ENCODE data around the gene HOXC11.

HOXC11 gene

DNA sequence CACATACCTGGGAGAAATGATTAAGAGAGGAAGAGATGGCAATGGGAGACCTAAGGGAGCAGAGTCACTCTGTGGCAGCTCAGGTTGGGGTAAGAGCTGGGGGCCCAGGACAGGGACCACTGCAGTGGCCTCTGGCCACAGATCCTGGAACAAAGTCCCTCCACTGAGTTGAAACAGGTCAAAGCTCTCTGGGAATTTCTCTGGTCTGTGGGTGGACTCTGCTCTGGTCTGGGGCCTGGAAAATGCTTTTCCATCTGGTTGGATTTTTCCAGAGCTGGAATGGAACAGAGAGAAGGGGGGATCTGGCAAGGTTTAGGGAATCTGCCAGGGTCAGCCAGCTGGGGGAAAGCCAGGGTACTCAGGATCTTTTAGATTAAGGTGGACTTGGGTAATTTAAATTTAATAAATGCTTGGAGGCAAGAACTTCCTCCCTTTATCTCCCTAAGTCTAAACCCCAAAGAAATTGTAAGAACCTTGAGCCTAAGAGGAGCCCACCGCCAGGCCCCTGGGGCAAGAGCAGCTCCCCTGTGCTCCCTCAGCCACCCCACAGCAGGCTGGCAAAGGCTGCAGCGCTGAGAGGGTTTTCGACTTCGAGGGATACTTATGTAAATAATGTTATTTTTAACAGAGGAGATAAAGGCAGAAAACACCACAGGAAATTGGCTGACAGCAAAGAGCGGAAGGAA, 15.8 kb downstream of the HOXC11 start:
- DNase-seq = no peak

DNA sequence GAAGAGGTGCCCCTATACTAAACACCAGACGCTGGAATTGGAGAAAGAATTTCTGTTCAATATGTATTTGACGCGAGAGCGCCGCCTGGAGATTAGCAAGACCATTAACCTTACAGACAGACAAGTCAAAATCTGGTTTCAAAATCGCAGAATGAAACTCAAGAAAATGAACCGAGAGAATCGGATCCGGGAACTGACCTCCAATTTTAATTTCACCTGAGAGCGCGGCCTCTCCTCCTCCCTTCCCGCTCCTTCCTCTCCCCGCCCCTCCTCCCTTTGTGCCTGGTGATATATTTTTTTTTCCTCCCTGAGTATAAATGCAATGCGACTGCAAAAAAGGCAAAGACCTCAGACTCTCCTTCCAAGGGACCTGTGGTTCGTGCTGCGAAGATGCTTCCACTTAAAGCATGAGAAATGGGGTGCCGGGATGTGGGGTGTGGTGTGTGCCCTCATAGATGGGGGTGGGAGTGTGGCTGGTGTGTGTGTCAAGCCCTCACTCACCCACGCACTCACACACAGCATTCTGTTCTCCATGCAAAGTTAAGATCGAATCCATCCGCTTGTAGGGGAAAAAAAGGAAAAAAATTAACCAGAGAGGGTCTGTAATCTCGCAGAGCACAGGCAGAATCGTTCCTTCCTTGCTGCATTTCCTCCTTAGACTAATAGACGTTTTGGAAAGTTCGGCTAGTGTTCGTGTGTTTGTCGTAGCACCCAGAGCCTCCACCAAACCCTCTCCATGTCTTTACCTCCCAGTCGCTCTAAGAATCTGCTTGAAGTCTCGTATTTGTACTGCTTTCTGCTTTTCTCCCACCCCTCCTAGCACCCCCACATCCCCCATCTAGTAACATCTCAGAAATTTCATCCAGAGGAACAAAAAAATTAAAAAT, 16.5 kb downstream of the HOXC11 start:
- DNase-seq = peak; percentile 75

DNA sequence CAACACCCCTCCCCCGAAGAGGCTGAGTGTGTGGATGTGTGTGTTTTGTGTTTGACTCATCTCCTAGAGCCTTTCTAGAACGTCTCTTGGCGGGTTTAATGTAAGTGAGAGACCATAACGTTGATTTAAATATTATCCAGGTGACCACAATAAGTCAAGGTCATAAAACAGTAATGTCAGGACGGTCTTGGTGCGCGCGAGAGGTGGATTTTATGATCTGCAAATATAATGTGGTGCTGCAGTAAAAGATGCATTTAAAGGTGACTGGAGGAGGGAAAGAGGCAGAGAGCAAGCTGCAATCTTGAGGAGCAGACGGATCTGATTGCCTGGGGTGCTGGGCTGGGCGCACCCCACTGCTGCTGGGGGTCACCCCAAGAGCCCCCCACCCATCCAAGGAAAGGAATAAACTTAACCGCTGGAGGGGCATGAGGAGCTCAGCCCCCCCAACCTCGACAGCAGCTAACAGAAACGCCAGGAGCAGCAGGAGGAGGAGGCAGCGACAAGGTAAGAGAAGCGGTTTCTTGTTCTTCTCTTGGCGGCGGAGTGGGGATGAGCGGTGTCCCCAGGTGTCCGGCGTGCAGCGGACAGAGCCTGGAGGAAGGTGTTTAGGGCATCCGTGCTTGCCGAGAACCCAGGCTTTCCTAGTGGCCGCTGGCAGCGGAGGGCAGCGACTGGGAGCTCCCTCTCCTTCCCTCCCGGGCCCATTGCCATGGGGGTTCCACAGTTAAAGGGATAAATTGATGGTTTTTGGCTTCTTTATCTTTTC, 17.6 kb downstream of the HOXC11 start:
- DNase-seq = no peak

DNA sequence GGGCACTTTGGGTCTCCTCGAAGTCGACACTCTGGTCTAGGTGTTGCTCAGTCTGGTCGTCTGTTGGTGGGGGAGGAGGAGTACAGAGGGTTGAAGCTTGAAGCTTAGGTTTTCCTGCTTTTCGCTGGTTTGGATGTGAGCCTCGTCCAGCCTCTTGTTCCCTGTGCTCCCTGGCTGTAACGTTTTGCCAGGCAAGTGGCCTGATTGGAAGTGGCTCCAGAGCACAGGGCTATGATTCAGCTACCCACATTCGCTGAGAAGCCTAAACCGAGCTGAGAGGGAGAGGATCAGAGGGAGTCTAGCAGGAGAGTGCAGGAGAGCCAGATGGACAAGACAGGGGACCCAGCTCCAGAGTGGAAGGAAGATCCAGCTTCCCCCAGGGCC, 18.1 kb downstream of the HOXC11 start:
- DNase-seq = no peak

DNA sequence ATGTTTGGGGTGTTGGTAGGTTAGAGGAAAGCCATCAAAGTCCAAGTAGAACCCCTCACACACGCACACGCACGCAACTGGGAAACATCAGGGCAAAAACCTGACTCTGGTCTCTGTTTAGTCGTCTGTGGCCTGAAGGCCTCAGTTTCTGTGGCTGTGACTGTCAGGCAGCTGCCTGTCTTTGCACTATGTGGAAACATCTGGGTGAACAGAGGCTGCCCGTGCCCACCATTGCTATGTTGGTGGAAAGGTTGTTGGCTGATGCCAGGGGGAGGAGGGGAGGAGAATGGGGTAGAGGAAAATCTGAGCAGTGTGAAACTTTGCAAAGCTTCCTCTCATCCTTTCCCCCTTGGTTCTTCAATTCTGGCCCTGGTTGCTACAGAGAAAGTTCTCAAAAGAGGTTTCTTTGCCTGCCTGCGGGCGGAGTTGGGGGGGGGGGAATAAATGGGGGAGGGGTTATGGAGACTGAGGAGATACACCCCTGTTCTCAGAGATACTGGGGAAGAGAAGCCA, 19.5 kb downstream of the HOXC11 start:
- no peak for DNase-seq

DNA sequence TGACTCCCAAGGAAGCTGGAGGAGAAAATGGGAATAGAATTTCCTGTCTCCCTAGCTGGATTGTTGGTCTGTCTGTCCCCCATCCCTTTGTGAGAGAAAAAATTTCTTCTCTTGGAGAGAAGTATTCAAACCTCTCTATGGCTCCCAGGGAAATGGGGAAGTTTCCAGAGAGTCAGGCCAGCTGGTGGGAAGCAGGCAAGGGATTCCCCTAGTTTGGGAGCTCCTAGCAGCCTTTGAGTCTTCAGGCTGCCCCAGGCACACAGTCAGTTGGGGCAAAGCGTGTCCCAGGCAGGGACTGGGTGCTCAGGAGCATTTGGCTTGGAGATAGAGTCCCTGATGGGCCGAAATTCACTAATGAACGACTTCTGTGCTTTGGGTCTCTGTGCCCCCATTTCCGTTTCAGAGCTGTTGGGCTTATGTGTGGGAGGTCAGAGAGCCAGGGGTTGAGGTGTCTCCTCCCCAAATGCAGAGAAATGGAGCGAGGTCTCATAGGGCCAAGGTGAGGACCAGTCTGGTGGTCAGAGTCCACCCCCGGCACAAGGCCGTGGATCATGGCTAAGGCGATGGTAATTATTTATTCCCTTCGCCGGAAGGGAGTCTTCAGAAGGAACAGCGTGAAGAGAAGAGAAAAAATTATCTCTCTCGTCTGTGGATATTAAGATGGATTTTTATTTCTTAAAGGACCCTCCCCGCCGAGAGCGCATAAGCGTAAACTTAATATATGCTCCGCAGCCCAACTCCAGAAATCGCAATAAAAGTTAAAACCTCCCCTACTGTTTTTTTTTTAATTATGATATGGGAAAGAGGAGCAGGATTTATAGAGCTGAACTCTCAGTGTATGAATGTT, 20.5 kb downstream of the HOXC11 start:
- no peak for DNase-seq

DNA sequence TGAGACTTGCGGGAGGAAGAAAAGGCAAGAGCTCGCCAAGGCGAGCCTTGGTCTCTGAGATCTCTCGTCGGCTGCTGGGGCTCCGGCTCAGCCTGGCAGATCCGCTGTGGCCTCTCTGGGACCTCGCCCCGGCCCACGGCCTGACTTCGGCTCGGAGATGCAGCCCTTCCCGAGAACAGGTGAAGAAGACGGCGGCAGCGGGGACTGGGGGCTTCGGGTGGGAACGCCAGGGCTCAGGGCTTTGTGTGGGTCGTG, 21.0 kb downstream of the HOXC11 start:
- DNase-seq = no peak

DNA sequence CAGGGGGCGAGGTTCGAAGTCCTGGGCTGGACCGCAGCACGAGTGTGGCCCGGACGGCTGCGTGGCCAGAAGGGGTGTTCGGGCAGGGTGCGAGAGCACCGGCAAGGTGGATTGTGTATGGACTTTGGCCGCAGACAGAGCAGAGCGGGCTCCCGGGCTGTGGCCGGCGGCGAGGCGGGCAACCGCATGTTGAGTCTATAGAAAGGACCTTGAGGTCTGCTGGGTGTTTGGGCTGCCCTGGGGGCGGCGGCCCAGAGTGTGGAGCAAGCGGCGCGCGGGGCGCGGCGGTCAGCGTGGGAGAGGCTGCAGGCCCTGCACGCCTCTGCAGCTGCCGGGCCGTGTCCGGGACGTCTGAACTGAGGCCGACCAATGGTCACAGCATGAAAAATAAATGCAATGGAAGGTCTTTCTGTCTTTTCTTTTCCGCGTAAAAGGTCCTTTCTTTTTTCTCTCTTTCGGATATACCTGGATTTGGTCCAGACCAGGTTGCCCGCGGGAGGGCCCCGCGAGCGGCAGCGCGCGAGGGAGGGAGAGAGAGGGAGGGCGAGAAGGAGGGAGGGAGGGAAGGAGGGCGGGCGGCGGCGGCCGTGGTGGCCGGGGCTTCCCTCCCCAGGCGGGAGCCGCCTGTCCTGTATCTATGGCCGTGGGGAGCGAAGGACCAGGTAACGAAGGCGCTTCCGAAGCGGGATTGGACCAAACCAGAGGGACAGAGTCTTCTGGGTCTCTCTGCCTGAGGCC, 21.5 kb downstream of the HOXC11 start:
- no peak for DNase-seq

DNA sequence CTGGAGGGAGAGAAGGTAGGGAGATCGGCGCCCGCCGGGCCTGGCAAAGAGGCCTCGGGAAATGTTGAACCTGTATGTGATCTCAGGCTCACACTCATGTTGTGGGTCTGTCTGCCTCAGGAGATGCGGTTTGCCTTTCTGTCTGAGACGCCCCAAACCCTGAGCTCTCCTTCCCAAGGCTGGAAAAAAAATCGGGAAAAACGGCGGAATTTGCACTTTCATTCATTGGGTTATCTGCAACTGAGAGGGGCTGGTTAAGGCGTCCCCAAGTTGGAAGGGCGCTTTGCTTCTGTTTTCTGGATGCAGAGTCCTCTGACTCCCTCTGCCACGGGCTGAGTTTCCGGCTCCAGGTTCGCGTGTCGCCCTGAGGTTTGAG, 22.1 kb downstream of the HOXC11 start:
- no peak for DNase-seq

DNA sequence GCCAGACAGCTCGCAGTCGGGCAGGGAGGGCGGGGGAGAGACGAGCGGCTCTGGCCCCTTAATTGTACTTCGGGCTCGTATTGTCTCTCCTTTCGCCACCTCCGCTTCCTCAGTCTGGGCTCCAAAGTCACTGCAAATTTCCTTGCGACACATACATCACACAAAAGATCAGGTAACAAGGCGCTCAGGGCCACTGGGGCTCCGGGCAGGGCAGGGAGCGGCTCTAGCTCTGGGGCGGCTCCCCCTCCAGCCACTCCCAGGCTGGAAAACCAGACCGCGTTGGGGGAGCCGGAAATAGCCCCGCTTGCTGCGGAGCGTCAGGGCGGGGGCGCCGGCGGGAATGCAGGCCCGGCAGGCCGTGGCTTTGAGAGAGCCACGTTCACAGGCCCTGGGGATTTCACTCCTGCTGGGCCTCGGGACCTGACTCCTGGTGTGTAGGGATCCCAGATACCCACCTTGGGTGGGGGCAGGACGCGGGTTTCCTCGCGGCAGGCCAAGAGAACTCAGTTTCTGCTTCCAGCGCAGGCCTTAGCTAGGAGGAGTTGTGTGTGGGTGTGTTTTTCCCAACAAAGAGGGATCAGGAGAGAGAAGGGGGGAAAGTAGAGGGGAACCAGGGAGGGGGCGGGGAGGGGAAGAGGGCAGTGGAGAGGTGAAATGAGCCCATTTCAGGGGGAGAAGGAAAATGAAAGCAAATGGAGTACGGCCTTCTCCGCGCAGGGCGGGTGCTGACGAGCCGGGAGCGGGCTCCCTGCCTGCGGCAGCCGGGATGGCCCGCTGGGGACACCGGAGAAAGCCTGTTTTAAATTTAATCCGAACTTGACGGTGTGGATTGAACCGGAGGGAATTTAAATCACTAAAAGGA, 22.7 kb downstream of the HOXC11 start:
- DNase-seq = no peak

DNA sequence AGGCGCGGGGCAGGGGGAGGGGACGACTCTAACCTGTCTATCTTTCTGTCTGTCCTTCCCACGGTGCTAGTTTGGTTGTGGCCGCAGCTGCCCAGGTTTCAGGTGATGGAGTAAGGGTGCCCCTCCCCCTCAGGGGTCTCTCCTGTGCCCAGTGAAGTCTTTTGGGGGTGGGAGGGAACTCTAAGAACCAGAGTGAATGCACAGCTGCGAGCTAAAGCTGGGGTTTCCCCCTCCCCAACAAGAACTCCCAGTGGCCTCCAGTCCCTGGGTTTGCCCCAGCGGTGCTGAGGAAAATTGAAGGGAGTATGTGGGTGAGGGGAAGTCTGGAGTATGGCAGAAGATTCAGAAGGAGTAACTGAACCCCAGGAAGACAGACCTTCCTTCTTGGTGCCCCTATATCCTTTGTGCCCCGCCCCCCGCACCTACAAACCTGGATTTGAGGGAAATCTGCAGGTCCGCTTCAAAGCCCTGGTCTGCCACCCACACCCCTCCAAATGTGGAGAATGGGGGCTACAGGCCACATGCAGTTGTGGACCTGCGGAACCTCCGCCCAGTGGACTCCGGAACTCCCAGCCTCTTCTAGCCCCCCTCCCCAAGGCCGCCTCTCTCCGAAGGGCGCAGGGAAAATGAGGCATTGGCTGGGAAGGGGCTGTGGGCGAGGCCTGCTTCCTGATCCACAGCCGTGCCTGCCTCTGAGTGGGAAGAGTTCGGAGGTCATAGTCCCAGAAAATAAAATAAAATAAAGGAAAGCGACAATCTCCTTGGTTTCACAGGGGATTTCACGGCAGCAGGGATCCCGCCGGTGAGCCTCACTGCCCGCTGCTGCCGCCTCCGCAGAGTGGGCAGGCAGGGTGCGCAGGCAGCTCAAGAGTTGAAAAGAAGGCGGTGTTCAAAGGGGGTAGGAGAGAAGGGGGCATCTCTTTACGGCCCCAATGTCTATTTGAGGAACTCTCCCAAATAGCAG, 23.6 kb downstream of the HOXC11 start:
- no peak for DNase-seq

DNA sequence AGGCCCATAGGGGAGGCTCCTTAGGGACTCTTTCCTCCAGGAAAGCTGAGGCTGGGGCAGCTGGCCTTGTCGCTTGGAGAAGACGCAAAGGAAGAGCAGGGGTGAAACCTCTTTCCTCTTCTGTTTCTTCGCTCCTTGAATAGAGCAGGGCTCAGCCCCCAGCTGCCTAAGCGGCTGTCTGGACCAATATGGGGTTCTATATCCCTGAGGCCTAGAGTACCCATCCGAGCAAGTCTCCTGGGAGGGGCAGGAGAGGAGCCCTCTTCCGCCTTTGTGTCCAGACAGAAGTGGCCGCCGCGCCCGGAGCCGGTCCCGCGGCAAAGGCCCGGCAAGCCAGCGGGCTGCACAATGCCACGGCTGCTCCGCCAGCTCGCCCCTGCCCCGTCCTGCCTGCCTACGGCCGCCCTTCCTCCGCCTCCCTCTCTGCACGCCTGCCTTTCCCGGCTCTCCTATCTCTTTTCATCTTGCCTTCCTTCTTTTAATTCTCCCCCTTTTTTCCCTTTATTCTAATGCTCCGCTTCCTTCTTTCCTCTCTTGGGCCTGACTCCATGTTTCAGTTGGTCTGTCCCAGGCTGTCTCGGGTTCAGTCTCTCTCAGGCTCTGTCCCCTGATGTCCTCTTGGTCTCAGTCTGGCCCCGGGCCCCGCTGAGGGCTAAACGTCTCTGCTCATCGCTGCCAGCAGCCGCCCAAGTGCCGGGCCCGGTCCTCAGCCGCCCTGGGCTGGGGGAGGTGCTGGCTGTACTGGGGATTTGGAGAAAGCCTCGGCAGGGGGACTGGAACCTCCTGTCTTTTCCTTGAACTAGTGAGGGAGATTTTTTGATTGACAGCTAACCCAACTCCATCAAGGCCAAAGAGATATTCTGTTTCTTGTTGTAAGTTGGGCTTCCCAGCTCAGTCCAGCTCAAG, 24.5 kb downstream of the HOXC11 start:
- DNase-seq = no peak

DNA sequence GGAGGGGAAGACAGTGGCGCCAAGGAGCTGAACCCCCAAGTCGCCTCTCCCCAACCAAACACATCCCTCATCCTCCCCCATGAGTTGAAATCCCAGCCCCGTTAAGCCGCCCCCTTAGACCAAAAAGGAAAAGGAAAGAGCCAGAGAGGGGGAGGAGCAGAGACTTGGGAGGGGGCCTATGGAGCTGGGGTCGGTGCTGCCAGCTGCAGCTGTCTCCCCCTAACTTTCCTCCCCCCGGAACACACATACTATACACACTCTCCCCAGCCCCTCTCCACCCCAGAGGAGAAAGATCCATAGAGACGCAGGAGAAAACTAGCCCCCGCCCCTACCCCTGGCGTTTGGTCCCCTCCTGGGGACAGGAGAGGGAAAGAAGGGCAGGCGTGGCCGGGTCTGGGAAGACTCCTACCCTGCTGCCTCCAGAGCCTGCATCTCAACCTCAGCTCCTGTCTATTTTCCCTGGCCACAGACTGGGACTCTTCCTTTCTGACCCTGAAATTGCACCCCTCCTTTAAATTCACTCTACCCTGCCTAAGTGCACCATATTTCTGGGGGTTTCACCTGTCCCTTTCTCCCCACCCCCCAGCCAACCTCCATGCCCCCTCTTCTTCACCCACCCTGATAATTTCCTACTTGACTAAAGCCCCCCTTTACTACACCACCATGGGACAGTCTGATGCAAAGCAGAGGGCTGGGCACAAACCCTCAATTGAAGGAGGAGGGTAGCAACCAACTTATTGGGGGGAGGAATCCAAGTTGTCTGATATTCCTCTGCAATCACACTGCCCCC, 25.4 kb downstream of the HOXC11 start:
- no peak for DNase-seq

DNA sequence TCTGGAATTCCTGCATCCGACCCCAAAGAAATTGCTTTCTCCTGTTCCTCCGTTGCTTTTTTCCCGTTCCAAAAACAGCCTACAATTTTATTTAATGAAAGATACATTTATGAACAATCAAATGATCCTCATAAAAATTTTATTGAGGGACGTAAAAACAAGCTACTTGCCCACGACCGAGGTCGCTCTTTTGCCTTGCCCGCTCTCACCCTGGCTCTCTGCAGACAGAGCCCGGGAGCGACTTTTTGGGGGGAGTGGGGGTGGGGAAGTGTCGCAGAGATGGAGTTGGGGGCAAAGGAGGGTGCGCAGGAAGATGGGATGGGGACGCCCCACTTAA, 25.9 kb downstream of the HOXC11 start:
- no peak for DNase-seq

DNA sequence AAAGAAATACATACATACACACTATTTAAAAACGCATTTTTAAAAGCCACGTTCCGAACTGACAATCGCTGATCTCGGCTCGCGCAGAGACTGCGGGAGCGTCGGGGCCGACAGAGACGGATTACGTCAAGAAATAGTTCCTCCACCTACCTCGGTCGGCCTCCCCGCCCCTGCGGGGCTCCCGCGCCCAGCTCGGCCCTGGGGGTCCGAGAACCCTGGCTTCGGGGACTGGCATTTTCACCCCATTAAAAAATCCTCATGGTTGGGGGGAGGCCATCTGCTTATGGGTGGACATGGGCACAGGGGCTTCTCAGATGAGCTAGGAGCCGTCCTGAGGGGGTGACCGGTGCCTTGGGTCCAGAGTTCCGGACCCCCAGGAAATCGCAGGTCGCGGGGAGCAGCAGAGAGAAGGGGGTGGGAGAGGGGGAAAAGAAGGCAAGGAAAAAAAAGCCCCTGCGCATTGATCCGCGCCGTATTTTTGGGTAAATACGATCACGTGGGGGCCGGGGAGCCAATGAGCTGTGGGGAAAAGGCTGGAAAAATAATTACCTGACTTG, 26.7 kb downstream of the HOXC11 start:
- no peak for DNase-seq

DNA sequence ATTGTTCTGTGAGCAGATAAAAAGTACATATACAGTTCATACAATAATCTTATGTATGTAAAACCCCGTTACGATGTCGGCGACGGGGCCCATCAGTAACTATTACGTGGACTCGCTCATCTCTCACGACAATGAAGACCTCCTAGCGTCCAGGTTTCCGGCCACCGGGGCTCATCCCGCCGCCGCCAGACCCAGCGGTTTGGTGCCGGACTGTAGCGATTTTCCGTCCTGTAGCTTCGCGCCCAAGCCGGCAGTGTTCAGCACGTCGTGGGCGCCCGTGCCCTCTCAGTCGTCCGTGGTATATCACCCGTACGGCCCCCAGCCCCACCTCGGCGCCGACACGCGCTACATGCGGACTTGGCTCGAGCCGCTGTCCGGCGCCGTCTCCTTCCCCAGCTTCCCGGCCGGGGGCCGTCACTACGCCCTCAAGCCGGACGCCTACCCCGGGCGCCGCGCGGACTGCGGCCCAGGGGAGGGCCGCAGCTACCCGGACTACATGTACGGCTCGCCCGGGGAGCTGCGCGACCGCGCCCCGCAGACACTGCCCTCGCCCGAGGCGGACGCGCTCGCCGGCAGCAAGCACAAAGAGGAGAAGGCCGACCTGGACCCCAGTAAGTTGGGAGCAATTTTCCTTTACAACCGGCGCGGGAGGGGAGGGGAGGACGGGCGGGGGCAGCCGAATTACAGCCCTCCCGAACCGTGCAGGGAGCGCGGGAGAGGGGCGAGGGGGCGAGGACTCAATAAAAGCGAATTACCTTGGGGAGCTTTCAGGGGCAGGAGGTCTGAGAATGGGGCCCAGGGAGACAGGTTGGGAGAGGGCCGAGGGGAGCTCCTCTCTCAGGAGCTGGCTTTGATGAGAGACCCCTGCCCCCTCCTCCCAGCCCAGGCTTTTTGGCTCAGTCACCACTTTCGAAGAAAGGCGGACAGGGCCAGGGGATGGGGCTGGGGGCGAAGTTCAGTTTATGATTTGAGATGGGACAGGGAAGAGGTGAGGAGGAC, 27.5 kb downstream of the HOXC11 start, which contains the start of gene HOXC9:
TSS of gene HOXC9 (plus strand) at position 46 of the 999 bp plus-strand sequence. CDS start at position 74, 28 bp downstream.
- no peak for DNase-seq

Data from RPMI8226 (cell line).